NB4 (cell line): Measurements from ENCODE around the gene ZNF787.

Source experiments
- DNase-seq: peaks from one replicate; pipeline ENCODE4 v3.0.0; 2010; ENCODE audit warnings: low read depth
- H3K4me3 ChIP-seq: one replicate; pipeline ENCODE4 v1.5.1; 2011; ENCODE audit warnings: mild to moderate bottlenecking, low read depth, low read length, moderate library complexity
- CTCF ChIP-seq: IDR thresholded peaks from one replicate; pipeline ENCODE4 v1.5.1; 2012; ENCODE audit warnings: low read depth, low read length
- MAX ChIP-seq: IDR thresholded peaks from 2 replicates; pipeline ENCODE4 v1.6.1; 2011; ENCODE audit warnings: low read depth, low read length
- MYC ChIP-seq: IDR thresholded peaks from 2 replicates; pipeline ENCODE4 v1.6.1; 2011; ENCODE audit warnings: low read depth, low read length
- POLR2A ChIP-seq: IDR thresholded peaks from 2 replicates; pipeline ENCODE4 v1.6.1; 2011; ENCODE audit warnings: mild to moderate bottlenecking; ENCODE audit not compliant: insufficient read length; ENCODE audit errors: extremely low read depth

Gene ZNF787

DNA sequence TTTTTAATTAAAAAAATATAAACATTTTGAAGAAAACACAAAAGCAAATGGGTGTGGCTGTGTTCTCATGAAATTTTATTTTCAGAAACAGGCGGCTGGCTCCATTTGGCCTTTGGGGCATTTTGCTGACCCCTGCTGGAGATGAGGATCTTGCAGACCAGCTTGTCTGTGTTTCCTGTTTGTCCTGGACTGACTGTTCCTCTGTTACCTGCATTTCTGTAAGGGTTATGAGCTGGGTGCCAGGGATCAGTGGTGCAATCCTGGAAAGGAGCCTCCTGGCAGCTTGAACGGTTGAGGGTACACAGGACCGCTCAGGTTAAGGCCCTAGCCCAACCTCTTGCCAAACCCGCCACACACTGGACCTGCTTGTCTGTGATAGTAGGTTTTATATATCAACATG lies 49.9 kb downstream of the ZNF787 start:
- DNase-seq: peak; percentile 26
- no peak overlapping the region for H3K4me3 ChIP-seq
- TF ChIP-seq POLR2A (no peak), CTCF (peak; percentile 29), MYC (no peak)

DNA sequence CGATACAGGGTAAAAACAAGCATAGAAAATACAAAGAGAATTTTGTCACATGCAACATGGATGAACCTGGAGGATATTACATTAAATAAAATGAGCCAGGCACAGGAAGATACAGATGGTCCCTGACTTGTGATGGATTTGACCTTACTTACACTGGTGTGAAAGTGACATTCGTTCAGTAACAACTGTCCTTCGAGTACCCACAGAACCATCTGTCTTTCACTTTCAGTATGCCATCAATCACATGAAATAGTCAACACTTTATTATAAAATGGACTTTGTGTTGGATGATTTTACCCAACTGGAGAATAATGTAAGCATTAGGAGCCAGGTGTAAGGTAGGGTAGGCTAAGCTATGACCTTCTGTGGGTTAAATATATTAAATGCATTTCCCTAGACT lies 51.5 kb downstream of the ZNF787 start:
- TF ChIP-seq CTCF (no peak), POLR2A (no peak), MAX (no peak), MYC (no peak)
- no peak for DNase-seq
- H3K4me3 ChIP-seq: no peak overlapping the region

GRCh38 chr19:56066152-56067023 lies 54.7 kb downstream of the ZNF787 start:
- DNase-seq: peak; percentile 44
- peak; percentile 66 for TF ChIP-seq CTCF
- no peak for TF ChIP-seq MYC
- H3K4me3 ChIP-seq: no peak overlapping the region

DNA sequence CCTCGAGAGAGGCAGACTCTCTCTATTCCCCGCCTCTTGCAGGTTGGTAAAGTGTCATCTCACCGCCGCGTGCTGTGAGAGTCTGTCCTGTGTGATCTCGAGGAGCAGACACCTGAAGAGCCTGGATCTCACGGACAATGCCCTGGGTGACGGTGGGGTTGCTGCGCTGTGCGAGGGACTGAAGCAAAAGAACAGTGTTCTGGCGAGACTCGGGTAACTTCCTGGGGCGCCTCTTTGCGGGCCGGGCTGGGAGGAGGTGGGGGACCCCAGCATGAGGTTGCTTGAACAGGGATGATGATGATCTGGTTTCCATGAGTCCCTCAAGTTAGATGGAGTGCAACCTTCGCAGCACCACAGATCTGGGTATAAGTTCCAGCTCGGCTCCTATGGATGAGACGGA lies 67.5 kb downstream of the ZNF787 start:
- no peak for DNase-seq
- TF ChIP-seq MYC (no peak), MAX (no peak), CTCF (no peak), POLR2A (no peak)

More for the DNA sequence above, 67.5 kb downstream of the ZNF787 start:
- no peak overlapping the region for H3K4me3 ChIP-seq
